Activated CD8-positive, alpha-beta memory T cell treated with anti-CD3 and anti-CD28 coated beads, Interleukin-2, amount 50 U/mL, for 24 hours (primary cell): ENCODE measurements around the gene ARMC2.

Experiments used
- DNase-seq: peaks from one replicate; pipeline ENCODE4 v3.0.0-alpha.2; 2020; ENCODE audit errors: extremely low read depth

The ARMC2 gene

DNA sequence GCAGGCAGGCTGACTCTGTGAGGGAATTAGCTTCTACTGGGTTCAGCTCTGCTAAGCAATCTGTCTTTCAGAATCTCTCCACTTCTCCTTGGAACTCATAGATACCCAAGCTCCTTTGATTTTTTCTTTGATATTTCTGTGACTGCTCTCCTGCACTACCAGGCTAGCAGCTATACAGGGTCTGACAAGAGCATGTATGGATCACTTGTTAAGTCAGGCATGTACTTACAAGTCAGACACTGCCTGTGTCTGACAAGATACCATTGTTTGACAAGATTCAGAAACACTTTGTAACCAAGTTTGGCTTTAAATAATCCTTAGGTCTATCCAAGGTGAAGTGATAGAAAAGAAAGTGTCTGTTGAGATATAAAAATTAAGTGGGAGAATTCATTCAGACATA is 167.0 kb downstream of the ARMC2 start:
- DNase-seq = no peak

DNA sequence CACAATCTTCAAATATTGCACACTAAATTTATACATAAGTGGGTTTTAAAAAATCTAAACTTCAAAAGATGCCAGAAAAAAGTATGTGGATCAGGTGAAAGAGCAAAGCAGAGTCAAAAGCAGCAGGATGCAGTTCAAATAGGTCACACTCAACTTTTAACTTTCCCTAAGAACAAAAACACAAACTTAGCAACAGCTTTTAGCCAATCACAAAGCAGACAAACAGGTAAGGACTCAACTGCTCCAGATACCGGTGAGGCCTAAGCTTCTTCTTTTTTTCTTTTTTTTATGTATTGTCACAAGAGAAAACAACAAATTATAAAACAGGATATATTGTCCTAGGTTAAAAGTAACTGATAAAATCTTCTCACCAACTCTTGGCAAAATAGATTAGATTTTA is 171.7 kb downstream of the ARMC2 start:
- DNase-seq = no peak

DNA sequence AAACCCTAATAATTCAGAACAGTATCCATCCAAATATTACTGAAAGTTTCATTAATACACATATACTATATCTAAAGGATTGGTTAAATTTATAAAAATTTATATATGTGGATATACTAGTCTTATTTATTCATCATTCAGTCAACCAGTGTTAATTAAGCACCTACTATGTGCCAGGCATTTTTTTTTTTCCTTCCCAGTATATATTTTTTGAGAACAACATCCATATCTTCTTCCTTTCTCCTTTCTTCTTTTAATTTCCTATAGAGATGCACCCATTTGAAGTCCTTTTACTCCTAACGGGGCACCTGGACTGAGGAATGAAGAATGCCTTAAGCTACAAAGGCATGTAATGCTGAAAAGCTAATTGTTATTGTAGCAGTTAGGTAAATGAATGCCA is 173.6 kb downstream of the ARMC2 start:
- no peak for DNase-seq

GRCh38 chr6:109023356-109023925 is 175.2 kb downstream of the ARMC2 start:
- DNase-seq = no peak
